ENCODE results near the gene FDPS.

GRCh38 chr1:155268630-155269029, 40.0 kb upstream of the FDPS start:
- TF ChIP-seq, protein P1, sequence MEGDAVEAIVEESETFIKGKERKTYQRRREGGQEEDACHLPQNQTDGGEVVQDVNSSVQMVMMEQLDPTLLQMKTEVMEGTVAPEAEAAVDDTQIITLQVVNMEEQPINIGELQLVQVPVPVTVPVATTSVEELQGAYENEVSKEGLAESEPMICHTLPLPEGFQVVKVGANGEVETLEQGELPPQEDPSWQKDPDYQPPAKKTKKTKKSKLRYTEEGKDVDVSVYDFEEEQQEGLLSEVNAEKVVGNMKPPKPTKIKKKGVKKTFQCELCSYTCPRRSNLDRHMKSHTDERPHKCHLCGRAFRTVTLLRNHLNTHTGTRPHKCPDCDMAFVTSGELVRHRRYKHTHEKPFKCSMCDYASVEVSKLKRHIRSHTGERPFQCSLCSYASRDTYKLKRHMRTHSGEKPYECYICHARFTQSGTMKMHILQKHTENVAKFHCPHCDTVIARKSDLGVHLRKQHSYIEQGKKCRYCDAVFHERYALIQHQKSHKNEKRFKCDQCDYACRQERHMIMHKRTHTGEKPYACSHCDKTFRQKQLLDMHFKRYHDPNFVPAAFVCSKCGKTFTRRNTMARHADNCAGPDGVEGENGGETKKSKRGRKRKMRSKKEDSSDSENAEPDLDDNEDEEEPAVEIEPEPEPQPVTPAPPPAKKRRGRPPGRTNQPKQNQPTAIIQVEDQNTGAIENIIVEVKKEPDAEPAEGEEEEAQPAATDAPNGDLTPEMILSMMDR (conservative IDR thresholded peaks at IDR 0.05 in 1 of 2, IDR thresholded peaks at IDR 0.05 in 1 of 2; ENCODE audit: extremely low read depth in 1 of 2, insufficient read depth in 1 of 2, low read depth in 1 of 2, low read length in 2 of 2) = no peak
- TF ChIP-seq EZH2 (IDR thresholded peaks at IDR 0.05; ENCODE audit: borderline replicate concordance, low read length) = no peak

Data from mammary epithelial cell (primary cell).